ENCODE data around the gene LILRB5. TPM values are rescaled to one million over a fixed set of nuclear protein-coding genes. Genes with fewer than 3 reads are reported as not detected.
A peak's percentile ranks its signal among the peaks of the same experiment; 100 is the strongest.

Gene LILRB5
- total and polyA plus RNA-seq, 9 of the 15 experiments (the other 6 are each of a cell fraction or from before 2014, with no cell fraction given), result not detected

DNA sequence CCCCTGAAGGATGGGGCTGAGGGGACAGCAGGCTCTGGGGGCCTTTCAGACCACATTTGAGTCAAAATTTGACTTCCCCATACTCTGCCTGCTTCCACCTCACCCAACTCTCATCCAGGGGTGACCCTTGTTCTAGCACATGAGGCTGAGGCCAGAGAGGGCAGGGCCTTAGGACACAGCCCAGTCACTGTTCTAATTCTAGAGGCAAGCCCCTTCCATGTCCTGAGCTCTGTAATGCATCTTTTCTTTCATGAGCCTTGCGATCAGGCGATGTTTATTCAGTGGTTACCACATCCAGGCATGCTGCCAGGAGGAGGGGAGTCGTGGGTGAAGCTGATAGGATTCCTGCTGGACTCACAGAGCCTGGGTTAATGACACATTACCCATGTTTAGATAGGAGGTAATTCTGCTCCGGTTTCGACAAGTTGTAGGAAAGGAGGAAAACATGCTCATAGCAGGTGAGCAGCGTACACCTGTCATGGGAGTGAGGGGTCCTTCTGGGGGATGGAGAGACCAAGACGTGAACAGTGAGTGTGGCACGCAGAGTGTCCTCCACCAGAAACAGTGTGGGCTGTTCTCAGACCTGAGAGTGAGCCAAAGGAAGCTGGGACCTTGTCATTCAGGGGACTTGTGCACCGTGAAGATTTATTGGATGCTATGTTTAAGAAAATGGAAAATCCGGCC is 47.1 kb downstream of the LILRB5 start (continued):
- TF ChIP-seq, protein P1, sequence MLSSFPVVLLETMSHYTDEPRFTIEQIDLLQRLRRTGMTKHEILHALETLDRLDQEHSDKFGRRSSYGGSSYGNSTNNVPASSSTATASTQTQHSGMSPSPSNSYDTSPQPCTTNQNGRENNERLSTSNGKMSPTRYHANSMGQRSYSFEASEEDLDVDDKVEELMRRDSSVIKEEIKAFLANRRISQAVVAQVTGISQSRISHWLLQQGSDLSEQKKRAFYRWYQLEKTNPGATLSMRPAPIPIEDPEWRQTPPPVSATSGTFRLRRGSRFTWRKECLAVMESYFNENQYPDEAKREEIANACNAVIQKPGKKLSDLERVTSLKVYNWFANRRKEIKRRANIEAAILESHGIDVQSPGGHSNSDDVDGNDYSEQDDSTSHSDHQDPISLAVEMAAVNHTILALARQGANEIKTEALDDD (IDR thresholded peaks at IDR 0.05), result peak; percentile 99
- TF ChIP-seq WHSC1 (IDR thresholded peaks at IDR 0.05; ENCODE audit: low read length), result no peak
- TF ChIP-seq CTBP1 (IDR thresholded peaks at IDR 0.05; ENCODE audit: borderline replicate concordance), result peak; percentile 83
- no peak for TF ChIP-seq ZBTB1 (CRISPR knock-in tag; IDR thresholded peaks at IDR 0.05; ENCODE audit: borderline replicate concordance, low read depth)
- peak; percentile 25; the same call in 1 of the 2 replicates for TF ChIP-seq MAFF (IDR thresholded peaks at IDR 0.05; ENCODE audit: low read length)
- TF ChIP-seq FOSL1 (tag; conservative IDR thresholded peaks at IDR 0.05), result peak; percentile 41
- TF ChIP-seq KAT8 (IDR thresholded peaks at IDR 0.05; ENCODE audit: low read depth), result no peak
- TF ChIP-seq JUN (IDR thresholded peaks at IDR 0.05; ENCODE audit: borderline replicate concordance, low read depth, low read length), result peak; percentile 67
- TF ChIP-seq JUN (CRISPR knock-in tag; IDR thresholded peaks at IDR 0.05; ENCODE audit: borderline replicate concordance), result no peak
- peak in 1 of 2 experiments; percentile 14; a peak in 1 of 4 replicates for TF ChIP-seq TEAD1 (CRISPR knock-in tag; IDR thresholded peaks at IDR 0.05)
- peak; percentile 88 for TF ChIP-seq CEBPB (tag; IDR thresholded peaks at IDR 0.05)
- TF ChIP-seq KLF16 (IDR thresholded peaks at IDR 0.05), result peak; percentile 65; the same call in 1 of the 2 replicates
- peak; percentile 88 for TF ChIP-seq TEAD4 (IDR thresholded peaks at IDR 0.05; ENCODE audit: low read length)
- no peak for TF ChIP-seq TEAD4 (CRISPR knock-in tag; IDR thresholded peaks at IDR 0.05; ENCODE audit: borderline replicate concordance)
- TF ChIP-seq, protein P2, sequence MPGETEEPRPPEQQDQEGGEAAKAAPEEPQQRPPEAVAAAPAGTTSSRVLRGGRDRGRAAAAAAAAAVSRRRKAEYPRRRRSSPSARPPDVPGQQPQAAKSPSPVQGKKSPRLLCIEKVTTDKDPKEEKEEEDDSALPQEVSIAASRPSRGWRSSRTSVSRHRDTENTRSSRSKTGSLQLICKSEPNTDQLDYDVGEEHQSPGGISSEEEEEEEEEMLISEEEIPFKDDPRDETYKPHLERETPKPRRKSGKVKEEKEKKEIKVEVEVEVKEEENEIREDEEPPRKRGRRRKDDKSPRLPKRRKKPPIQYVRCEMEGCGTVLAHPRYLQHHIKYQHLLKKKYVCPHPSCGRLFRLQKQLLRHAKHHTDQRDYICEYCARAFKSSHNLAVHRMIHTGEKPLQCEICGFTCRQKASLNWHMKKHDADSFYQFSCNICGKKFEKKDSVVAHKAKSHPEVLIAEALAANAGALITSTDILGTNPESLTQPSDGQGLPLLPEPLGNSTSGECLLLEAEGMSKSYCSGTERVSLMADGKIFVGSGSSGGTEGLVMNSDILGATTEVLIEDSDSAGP (CRISPR knock-in tag; IDR thresholded peaks at IDR 0.05), result no peak
- peak; percentile 89 for TF ChIP-seq TCF3 (CRISPR knock-in tag; IDR thresholded peaks at IDR 0.05)
- no peak for TF ChIP-seq NR2F6 (CRISPR knock-in tag; IDR thresholded peaks at IDR 0.05)
- peak; percentile 30 for TF ChIP-seq TAF1 (IDR thresholded peaks at IDR 0.05; ENCODE audit: control insufficient read depth, extremely low read depth, insufficient read depth, low read length, severe bottlenecking)
- no peak for TF ChIP-seq ILK (tag; IDR thresholded peaks at IDR 0.05; ENCODE audit: borderline replicate concordance, low read depth)
- no peak for TF ChIP-seq RBM14 (IDR thresholded peaks at IDR 0.05; ENCODE audit: borderline replicate concordance, insufficient read depth, low read depth, low read length)
- peak; percentile 9; the same call in 1 of the 2 replicates for TF ChIP-seq BACH1 (tag; IDR thresholded peaks at IDR 0.05)
- TF ChIP-seq, protein P3, sequence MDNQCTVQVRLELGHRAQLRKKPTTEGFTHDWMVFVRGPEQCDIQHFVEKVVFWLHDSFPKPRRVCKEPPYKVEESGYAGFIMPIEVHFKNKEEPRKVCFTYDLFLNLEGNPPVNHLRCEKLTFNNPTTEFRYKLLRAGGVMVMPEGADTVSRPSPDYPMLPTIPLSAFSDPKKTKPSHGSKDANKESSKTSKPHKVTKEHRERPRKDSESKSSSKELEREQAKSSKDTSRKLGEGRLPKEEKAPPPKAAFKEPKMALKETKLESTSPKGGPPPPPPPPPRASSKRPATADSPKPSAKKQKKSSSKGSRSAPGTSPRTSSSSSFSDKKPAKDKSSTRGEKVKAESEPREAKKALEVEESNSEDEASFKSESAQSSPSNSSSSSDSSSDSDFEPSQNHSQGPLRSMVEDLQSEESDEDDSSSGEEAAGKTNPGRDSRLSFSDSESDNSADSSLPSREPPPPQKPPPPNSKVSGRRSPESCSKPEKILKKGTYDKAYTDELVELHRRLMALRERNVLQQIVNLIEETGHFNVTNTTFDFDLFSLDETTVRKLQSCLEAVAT (IDR thresholded peaks at IDR 0.05), result peak in 1 of 2 experiments; percentile 85; a peak in 2 of 4 replicates
